ENCODE measurements around the gene PTPN5.

PTPN5 gene

DNA sequence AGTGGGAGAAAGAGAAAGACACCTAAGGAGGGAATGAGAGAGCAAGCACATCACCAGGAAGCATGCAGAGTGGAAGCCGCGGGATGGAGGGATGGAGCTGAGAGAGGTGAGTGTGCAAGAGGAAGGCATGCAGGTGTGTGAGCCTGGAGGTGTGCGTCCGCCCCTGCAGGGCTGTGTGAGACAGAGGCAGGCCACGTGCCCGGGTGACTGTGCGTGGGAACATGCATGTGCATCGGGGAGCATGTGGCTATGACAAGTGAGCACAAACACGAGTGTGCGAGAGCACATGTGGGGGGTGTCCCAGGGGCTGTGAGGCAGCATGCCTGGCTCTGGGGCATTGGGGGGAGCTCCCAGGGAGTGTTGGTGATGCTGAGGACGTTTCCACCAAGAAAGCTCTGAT is 29.9 kb downstream of the PTPN5 start:
- no peaks in the 10 kb centered on the region for H3K36me3 ChIP-seq (ENCODE audit: control insufficient read depth, insufficient read depth, low read length)
- no peaks in the 10 kb centered on the region for H3K27me3 ChIP-seq (replicated peaks; ENCODE audit: control insufficient read depth, insufficient read depth, low read length, poor library complexity, severe bottlenecking)
- no peak overlapping the region for H3K27ac ChIP-seq (ENCODE audit: insufficient read depth, low read length, poor library complexity, severe bottlenecking)
- no peaks in the 10 kb centered on the region for H3K9me3 ChIP-seq (ENCODE audit: control insufficient read depth, low read length)
- no peaks in the 10 kb centered on the region for H3K4me1 ChIP-seq (ENCODE audit: control insufficient read depth, insufficient read depth, low read length, poor library complexity, severe bottlenecking)
- DNase-seq, result no peak
- no peak overlapping the region for H3K4me3 ChIP-seq (ENCODE audit: insufficient read depth, low read depth, low read length, poor library complexity, severe bottlenecking)

DNA sequence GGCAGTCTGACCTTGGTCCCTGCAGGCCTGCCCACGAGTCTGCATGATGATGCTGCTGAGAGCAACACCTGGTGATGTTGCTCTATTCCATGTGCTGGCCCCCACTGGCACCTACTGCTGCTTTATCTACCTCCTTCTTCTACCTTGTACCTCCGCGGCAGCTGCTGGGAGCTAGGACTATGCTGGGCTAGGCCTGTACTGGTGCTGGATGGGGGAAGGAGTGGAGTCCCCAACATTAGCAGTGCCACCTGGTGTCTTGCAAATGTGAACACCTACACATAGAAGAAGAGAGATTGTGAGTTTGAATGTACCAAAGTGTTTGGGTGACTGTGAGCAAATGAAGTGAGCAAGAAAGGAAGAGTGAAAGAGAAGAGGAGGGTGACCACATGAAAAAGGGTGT is 30.5 kb downstream of the PTPN5 start:
- Histone ChIP-seq H3K9me3 (ENCODE audit: control insufficient read depth, low read length) (no peaks in the 10 kb centered on the region), H3K27ac (ENCODE audit: insufficient read depth, low read length, poor library complexity, severe bottlenecking) (no peak overlapping the region), H3K27me3 (replicated peaks; ENCODE audit: control insufficient read depth, insufficient read depth, low read length, poor library complexity, severe bottlenecking) (no peaks in the 10 kb centered on the region), H3K4me3 (ENCODE audit: insufficient read depth, low read depth, low read length, poor library complexity, severe bottlenecking) (no peak overlapping the region), H3K4me1 (ENCODE audit: control insufficient read depth, insufficient read depth, low read length, poor library complexity, severe bottlenecking) (no peaks in the 10 kb centered on the region), H3K36me3 (ENCODE audit: control insufficient read depth, insufficient read depth, low read length) (no peaks in the 10 kb centered on the region)
- DNase-seq, result no peak

DNA sequence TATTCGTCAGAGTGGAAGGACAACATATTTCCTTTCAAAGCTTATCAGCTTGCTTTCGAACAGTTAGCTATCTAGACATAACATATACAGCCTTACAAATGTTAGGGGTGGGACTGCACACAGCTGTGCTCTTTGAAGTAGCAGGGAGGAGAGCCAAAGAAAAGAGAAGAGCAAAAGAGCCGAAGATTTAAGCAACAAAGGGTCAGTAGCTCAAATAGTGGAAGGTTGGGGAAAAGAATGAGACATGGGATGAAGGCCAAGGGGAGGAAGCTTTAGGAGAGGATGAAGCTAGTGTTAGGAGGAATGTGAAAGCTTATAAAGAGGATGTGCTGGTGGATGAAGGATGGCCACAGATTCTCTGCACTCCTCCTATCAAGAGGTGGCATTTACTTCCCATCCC is 33.8 kb downstream of the PTPN5 start:
- DNase-seq, result no peak
- Histone ChIP-seq H3K9me3 (ENCODE audit: control insufficient read depth, low read length) (no peaks in the 10 kb centered on the region), H3K4me3 (ENCODE audit: insufficient read depth, low read depth, low read length, poor library complexity, severe bottlenecking) (no peak overlapping the region), H3K36me3 (ENCODE audit: control insufficient read depth, insufficient read depth, low read length) (no peaks in the 10 kb centered on the region), H3K4me1 (ENCODE audit: control insufficient read depth, insufficient read depth, low read length, poor library complexity, severe bottlenecking) (no peaks in the 10 kb centered on the region), H3K27ac (ENCODE audit: insufficient read depth, low read length, poor library complexity, severe bottlenecking) (no peak overlapping the region), H3K27me3 (replicated peaks; ENCODE audit: control insufficient read depth, insufficient read depth, low read length, poor library complexity, severe bottlenecking) (no peaks in the 10 kb centered on the region)

DNA sequence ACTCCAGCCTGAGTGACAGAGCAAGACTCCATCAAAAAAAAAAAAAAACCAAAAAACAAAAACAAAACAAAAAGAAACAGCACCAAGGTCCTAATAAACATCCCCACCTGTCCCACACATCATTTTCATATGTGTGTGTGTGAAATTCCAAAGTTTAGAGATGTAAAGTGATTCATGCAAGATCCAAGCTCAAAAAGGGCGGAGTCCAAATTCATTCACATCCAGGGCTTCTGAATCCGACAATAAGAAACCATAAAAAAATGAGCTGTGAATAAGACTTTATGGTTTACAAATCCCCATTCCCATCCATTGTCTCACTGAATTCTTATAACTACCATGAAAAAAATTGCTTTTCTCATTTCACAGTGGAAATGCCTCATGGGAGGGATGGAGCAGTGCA is 34.7 kb downstream of the PTPN5 start:
- Histone ChIP-seq H3K4me3 (ENCODE audit: insufficient read depth, low read depth, low read length, poor library complexity, severe bottlenecking) (no peak overlapping the region), H3K27ac (ENCODE audit: insufficient read depth, low read length, poor library complexity, severe bottlenecking) (no peak overlapping the region), H3K4me1 (ENCODE audit: control insufficient read depth, insufficient read depth, low read length, poor library complexity, severe bottlenecking) (no peaks in the 10 kb centered on the region), H3K9me3 (ENCODE audit: control insufficient read depth, low read length) (no peaks in the 10 kb centered on the region), H3K27me3 (replicated peaks; ENCODE audit: control insufficient read depth, insufficient read depth, low read length, poor library complexity, severe bottlenecking) (no peaks in the 10 kb centered on the region), H3K36me3 (ENCODE audit: control insufficient read depth, insufficient read depth, low read length) (no peaks in the 10 kb centered on the region)
- DNase-seq, result no peak

DNA sequence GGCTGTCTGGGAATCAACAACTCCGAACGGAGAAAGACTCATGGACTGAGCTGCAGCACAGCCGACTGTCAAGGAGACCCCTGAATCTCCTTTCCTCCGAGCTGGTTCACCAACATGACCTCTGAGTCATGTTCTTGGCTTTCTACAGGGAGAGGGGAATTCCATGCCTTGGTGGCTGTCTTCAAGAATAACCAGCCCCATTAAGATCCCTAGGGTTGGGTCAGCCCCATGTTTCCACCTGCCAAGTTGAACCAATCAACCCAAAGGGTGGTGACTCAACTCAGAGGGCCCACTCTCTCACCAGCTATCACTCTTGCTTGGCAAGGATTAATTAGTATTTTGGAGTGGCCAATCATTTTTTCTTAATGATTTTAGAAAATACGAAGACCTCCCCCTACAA is 37.3 kb downstream of the PTPN5 start:
- H3K9me3 ChIP-seq (ENCODE audit: control insufficient read depth, low read length), result no peaks in the 10 kb centered on the region
- no peaks in the 10 kb centered on the region for H3K27me3 ChIP-seq (replicated peaks; ENCODE audit: control insufficient read depth, insufficient read depth, low read length, poor library complexity, severe bottlenecking)
- DNase-seq, result no peak
- H3K4me3 ChIP-seq (ENCODE audit: insufficient read depth, low read depth, low read length, poor library complexity, severe bottlenecking), result no peak overlapping the region
- no peak overlapping the region for H3K27ac ChIP-seq (ENCODE audit: insufficient read depth, low read length, poor library complexity, severe bottlenecking)
- H3K36me3 ChIP-seq (ENCODE audit: control insufficient read depth, insufficient read depth, low read length), result no peaks in the 10 kb centered on the region
- H3K4me1 ChIP-seq (ENCODE audit: control insufficient read depth, insufficient read depth, low read length, poor library complexity, severe bottlenecking), result no peaks in the 10 kb centered on the region

DNA sequence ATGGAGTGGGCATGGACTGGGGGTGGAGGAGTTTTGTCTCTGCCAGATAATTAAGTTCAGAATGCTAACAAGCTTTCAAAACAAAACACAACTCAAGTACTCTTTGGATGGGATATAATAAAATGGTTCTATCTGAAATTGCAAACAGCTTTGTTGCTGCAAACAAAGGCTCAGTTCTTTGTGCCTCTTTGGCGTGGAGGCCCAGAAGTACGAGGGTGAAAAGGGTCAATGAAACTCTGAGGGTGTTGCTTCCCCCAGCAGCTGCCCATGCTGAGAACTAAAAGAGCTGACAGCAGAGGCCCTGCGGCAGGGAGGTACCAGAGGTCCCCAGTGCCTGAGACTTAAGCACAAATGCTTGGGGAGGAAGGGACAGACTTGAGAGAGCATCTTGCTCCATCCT is 39.1 kb downstream of the PTPN5 start:
- Histone ChIP-seq H3K4me1 (ENCODE audit: control insufficient read depth, insufficient read depth, low read length, poor library complexity, severe bottlenecking) (no peaks in the 10 kb centered on the region), H3K9me3 (ENCODE audit: control insufficient read depth, low read length) (no peaks in the 10 kb centered on the region), H3K27me3 (replicated peaks; ENCODE audit: control insufficient read depth, insufficient read depth, low read length, poor library complexity, severe bottlenecking) (no peaks in the 10 kb centered on the region), H3K4me3 (ENCODE audit: insufficient read depth, low read depth, low read length, poor library complexity, severe bottlenecking) (no peak overlapping the region), H3K27ac (ENCODE audit: insufficient read depth, low read length, poor library complexity, severe bottlenecking) (no peak overlapping the region), H3K36me3 (ENCODE audit: control insufficient read depth, insufficient read depth, low read length) (no peaks in the 10 kb centered on the region)
- no peak for DNase-seq

DNA sequence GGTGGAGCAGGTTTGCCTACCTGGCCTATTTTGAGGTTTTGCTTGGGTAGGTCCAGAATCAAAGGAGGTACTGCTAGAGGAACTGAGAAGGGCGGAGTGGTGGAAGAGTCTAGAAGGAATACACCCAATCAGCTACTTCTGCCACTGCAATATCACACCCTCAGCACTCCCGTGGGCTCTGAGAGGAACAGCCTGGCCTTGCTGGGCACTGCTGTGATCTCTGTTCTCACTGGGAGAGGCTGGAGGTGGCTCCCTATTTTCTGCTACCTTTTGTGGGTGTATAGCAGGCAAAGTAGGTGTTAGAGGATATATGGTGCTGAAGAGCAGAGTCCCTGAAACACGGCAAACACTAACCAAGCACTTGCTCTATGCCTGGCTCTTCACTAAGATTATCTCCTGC is 40.7 kb downstream of the PTPN5 start:
- DNase-seq, result no peak
- Histone ChIP-seq H3K4me3 (ENCODE audit: insufficient read depth, low read depth, low read length, poor library complexity, severe bottlenecking) (no peak overlapping the region), H3K27me3 (replicated peaks; ENCODE audit: control insufficient read depth, insufficient read depth, low read length, poor library complexity, severe bottlenecking) (no peaks in the 10 kb centered on the region), H3K27ac (ENCODE audit: insufficient read depth, low read length, poor library complexity, severe bottlenecking) (no peak overlapping the region), H3K4me1 (ENCODE audit: control insufficient read depth, insufficient read depth, low read length, poor library complexity, severe bottlenecking) (no peaks in the 10 kb centered on the region), H3K36me3 (ENCODE audit: control insufficient read depth, insufficient read depth, low read length) (no peaks in the 10 kb centered on the region), H3K9me3 (ENCODE audit: control insufficient read depth, low read length) (no peaks in the 10 kb centered on the region)

DNA sequence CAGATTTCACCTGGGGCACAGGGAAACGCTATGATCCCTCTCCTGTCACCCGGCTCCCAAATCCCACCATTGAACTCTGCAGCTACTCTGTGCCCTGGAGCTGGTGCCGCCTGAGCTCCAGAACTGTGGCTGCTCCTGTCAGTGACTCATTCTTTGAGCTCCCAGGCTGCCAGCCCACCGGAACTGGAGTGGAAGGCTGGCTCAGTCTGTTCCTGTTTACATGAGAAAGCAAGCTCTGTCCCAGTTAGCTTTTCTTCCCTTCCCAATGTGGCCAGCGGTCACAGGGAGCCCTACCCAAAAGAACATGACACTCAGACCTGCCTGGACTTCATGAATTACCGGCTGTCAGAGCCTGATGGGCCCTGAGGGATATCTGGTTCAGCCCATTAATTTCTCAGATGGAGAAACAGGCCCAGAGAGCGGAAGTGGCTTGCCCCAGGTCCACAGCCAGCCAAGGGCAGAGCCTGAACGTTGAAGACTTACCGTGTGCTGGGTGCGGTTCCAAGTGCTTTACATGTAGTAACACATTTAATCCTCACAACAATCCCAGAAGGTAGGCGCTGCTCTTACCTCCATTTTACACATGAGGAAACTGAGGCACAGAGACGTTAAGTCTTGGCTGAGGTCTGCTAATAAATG is 41.8 kb downstream of the PTPN5 start:
- H3K27ac ChIP-seq (ENCODE audit: insufficient read depth, low read length, poor library complexity, severe bottlenecking), result no peak overlapping the region
- H3K27me3 ChIP-seq (replicated peaks; ENCODE audit: control insufficient read depth, insufficient read depth, low read length, poor library complexity, severe bottlenecking), result no peaks in the 10 kb centered on the region
- DNase-seq, result no peak
- no peaks in the 10 kb centered on the region for H3K9me3 ChIP-seq (ENCODE audit: control insufficient read depth, low read length)
- H3K4me3 ChIP-seq (ENCODE audit: insufficient read depth, low read depth, low read length, poor library complexity, severe bottlenecking), result no peak overlapping the region
- no peaks in the 10 kb centered on the region for H3K36me3 ChIP-seq (ENCODE audit: control insufficient read depth, insufficient read depth, low read length)
- H3K4me1 ChIP-seq (ENCODE audit: control insufficient read depth, insufficient read depth, low read length, poor library complexity, severe bottlenecking), result no peaks in the 10 kb centered on the region

DNA sequence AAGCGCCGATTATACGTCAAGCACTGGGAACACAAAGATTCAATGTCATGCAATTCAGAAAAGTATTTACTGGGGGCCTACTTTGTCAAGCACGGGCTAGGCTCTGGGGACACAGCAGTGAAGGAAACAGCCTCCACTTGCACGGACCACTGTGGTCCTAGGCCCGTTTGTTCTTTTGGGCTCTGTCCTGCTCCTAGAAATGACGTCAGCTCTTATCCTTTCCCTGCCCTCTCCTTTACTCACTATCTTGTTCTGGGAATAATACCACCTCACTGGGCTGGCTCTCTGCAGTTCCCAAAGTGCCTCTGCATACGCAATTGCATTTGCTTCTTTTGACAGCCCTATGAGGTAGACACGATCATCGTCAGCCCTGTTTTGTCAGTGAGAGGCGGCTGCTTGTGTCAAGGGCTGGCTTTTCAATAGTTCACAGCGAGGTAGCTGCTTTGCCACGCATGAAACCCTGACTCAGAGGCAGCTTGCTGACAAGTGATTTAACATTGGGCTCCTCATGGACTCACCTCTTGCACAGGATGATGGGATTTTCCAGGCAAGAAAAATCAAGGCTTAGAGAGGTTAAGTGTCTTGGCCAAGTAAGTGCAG is 42.7 kb downstream of the PTPN5 start:
- no peak for DNase-seq
- H3K27me3 ChIP-seq (replicated peaks; ENCODE audit: control insufficient read depth, insufficient read depth, low read length, poor library complexity, severe bottlenecking), result no peaks in the 10 kb centered on the region
- H3K9me3 ChIP-seq (ENCODE audit: control insufficient read depth, low read length), result no peaks in the 10 kb centered on the region
- H3K36me3 ChIP-seq (ENCODE audit: control insufficient read depth, insufficient read depth, low read length), result no peaks in the 10 kb centered on the region
- no peak overlapping the region for H3K27ac ChIP-seq (ENCODE audit: insufficient read depth, low read length, poor library complexity, severe bottlenecking)
- no peaks in the 10 kb centered on the region for H3K4me1 ChIP-seq (ENCODE audit: control insufficient read depth, insufficient read depth, low read length, poor library complexity, severe bottlenecking)
- H3K4me3 ChIP-seq (ENCODE audit: insufficient read depth, low read depth, low read length, poor library complexity, severe bottlenecking), result no peak overlapping the region

DNA sequence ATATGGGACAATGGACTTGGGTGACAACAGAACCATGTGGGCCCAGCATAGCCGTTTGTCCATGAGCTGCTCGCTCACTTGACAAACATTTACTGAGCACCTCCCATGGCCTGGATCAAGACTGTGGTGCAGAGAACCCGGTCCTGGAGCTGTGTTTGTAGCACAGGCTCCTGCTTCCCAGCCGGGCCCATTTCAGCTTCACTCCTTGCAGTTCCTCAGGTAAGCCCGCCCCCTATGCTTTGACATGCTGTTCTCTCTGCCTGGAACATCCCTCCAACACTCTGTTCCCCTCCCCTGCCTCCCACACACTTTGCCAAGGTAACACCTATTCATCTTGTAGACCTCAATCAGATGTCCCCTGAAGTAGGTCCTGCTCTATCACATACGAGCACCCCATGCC is 46.3 kb downstream of the PTPN5 start:
- Histone ChIP-seq H3K27ac (ENCODE audit: insufficient read depth, low read length, poor library complexity, severe bottlenecking) (no peak overlapping the region), H3K36me3 (ENCODE audit: control insufficient read depth, insufficient read depth, low read length) (no peaks in the 10 kb centered on the region), H3K9me3 (ENCODE audit: control insufficient read depth, low read length) (no peaks in the 10 kb centered on the region), H3K4me3 (ENCODE audit: insufficient read depth, low read depth, low read length, poor library complexity, severe bottlenecking) (no peak overlapping the region), H3K4me1 (ENCODE audit: control insufficient read depth, insufficient read depth, low read length, poor library complexity, severe bottlenecking) (no peaks in the 10 kb centered on the region), H3K27me3 (replicated peaks; ENCODE audit: control insufficient read depth, insufficient read depth, low read length, poor library complexity, severe bottlenecking) (no peaks in the 10 kb centered on the region)
- no peak for DNase-seq

Measured in effector memory CD4-positive, alpha-beta T cell (primary cell).